Measurements from ENCODE around the gene STAT5B.
"Not testable (repeated sequence)": the region's sequence is repeated elsewhere in the genome, so short reads cannot be mapped to it uniquely, and the experiment has no call there.

Gene STAT5B

GRCh38 chr17:42307362-42307927, 31.3 kb upstream of the STAT5B start:
- Histone ChIP-seq H3K9me3 (ENCODE audit: control insufficient read depth in 1 of 2, low read length in 2 of 2) (no peaks in the 10 kb centered on the region), H3K36me3 (ENCODE audit: control insufficient read depth in 1 of 2, insufficient read depth in 2 of 2, low read length in 2 of 2) (peaks cover 26 to 66% of the 10 kb centered on the region in 2 donors), H3K27ac (ENCODE audit: low read depth, low read length) (no peak overlapping the region), H3K9ac (ENCODE audit: low read depth in 1 of 2, low read length in 2 of 2) (no peak overlapping the region), H3K4me3 (ENCODE audit: low read depth in 1 of 2, low read length in 2 of 2) (no peak overlapping the region), H3K27me3 (ENCODE audit: control insufficient read depth in 1 of 2, insufficient read depth in 2 of 2, low read length in 2 of 2) (no peaks in the 10 kb centered on the region), H3K4me1 (ENCODE audit: control insufficient read depth in 1 of 2, insufficient read depth in 2 of 2, low read length in 2 of 2) (peaks cover 8% of the 10 kb centered on the region in 2 donors)

DNA sequence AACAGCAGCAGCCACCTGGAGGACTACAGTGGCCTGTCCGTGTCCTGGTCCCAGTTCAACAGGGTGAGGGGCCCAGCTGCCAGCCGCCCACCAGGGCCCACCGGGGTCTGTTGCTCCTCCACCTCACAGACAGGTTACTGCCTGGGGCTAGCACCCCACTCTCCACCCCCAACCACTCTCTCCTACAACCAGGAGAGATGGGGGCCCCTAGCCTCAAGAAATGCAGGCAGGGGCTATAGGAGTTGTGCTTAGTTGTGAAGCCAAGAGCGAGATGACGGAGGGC, 30.1 kb upstream of the STAT5B start:
- H3K4me1 ChIP-seq (ENCODE audit: control insufficient read depth in 1 of 2, insufficient read depth in 2 of 2, low read length in 2 of 2): peaks cover 0 to 7% of the 10 kb centered on the region in 2 donors
- peak overlapping the region; percentile 20 for H3K27ac ChIP-seq (ENCODE audit: low read depth, low read length)
- H3K4me3 ChIP-seq (ENCODE audit: low read depth in 1 of 2, low read length in 2 of 2): no peak overlapping the region
- H3K9me3 ChIP-seq (ENCODE audit: control insufficient read depth in 1 of 2, low read length in 2 of 2): no peaks in the 10 kb centered on the region
- no peak overlapping the region for H3K9ac ChIP-seq (ENCODE audit: low read depth in 1 of 2, low read length in 2 of 2)
- H3K36me3 ChIP-seq (ENCODE audit: control insufficient read depth in 1 of 2, insufficient read depth in 2 of 2, low read length in 2 of 2): peaks cover 34 to 76% of the 10 kb centered on the region in 2 donors
- H3K27me3 ChIP-seq (ENCODE audit: control insufficient read depth in 1 of 2, insufficient read depth in 2 of 2, low read length in 2 of 2): no peaks in the 10 kb centered on the region

- peaks cover 28 to 76% of the 10 kb centered on the region in 2 donors for H3K36me3 ChIP-seq (ENCODE audit: control insufficient read depth in 1 of 2, insufficient read depth in 2 of 2, low read length in 2 of 2)
- H3K4me3 ChIP-seq (ENCODE audit: low read depth in 1 of 2, low read length in 2 of 2): no peak overlapping the region
- H3K4me1 ChIP-seq (ENCODE audit: control insufficient read depth in 1 of 2, insufficient read depth in 2 of 2, low read length in 2 of 2): peaks cover 0 to 1% of the 10 kb centered on the region in 2 donors
- H3K27ac ChIP-seq (ENCODE audit: low read depth, low read length): no peak overlapping the region
- H3K9ac ChIP-seq (ENCODE audit: low read depth in 1 of 2, low read length in 2 of 2): no peak overlapping the region
- no peaks in the 10 kb centered on the region for H3K9me3 ChIP-seq (ENCODE audit: control insufficient read depth in 1 of 2, low read length in 2 of 2)
- no peaks in the 10 kb centered on the region for H3K27me3 ChIP-seq (ENCODE audit: control insufficient read depth in 1 of 2, insufficient read depth in 2 of 2, low read length in 2 of 2)
Measured at GRCh38 chr17:42305543-42306384, 29.6 kb upstream of the STAT5B start.

GRCh38 chr17:42305031-42305330, 28.8 kb upstream of the STAT5B start:
- H3K9ac ChIP-seq (ENCODE audit: low read depth in 1 of 2, low read length in 2 of 2); H3K9me3 ChIP-seq (ENCODE audit: control insufficient read depth in 1 of 2, low read length in 2 of 2); H3K4me3 ChIP-seq (ENCODE audit: low read depth in 1 of 2, low read length in 2 of 2); H3K4me1 ChIP-seq (ENCODE audit: control insufficient read depth in 1 of 2, insufficient read depth in 2 of 2, low read length in 2 of 2); H3K27me3 ChIP-seq (ENCODE audit: control insufficient read depth in 1 of 2, insufficient read depth in 2 of 2, low read length in 2 of 2); H3K27ac ChIP-seq (ENCODE audit: low read depth, low read length): not testable (repeated sequence)
- peaks cover 23 to 69% of the 10 kb centered on the region in 2 donors for H3K36me3 ChIP-seq (ENCODE audit: control insufficient read depth in 1 of 2, insufficient read depth in 2 of 2, low read length in 2 of 2)

- H3K27ac ChIP-seq (ENCODE audit: low read depth, low read length): no peak overlapping the region
- H3K36me3 ChIP-seq (ENCODE audit: control insufficient read depth in 1 of 2, insufficient read depth in 2 of 2, low read length in 2 of 2): peaks cover 17 to 66% of the 10 kb centered on the region in 2 donors
- no peaks in the 10 kb centered on the region for H3K9me3 ChIP-seq (ENCODE audit: control insufficient read depth in 1 of 2, low read length in 2 of 2)
- H3K27me3 ChIP-seq (ENCODE audit: control insufficient read depth in 1 of 2, insufficient read depth in 2 of 2, low read length in 2 of 2): no peaks in the 10 kb centered on the region
- H3K4me3 ChIP-seq (ENCODE audit: low read depth in 1 of 2, low read length in 2 of 2): no peak overlapping the region
- H3K4me1 ChIP-seq (ENCODE audit: control insufficient read depth in 1 of 2, insufficient read depth in 2 of 2, low read length in 2 of 2): no peaks in the 10 kb centered on the region
- no peak overlapping the region for H3K9ac ChIP-seq (ENCODE audit: low read depth in 1 of 2, low read length in 2 of 2)
Measured at GRCh38 chr17:42304187-42305030, 28.2 kb upstream of the STAT5B start.

DNA sequence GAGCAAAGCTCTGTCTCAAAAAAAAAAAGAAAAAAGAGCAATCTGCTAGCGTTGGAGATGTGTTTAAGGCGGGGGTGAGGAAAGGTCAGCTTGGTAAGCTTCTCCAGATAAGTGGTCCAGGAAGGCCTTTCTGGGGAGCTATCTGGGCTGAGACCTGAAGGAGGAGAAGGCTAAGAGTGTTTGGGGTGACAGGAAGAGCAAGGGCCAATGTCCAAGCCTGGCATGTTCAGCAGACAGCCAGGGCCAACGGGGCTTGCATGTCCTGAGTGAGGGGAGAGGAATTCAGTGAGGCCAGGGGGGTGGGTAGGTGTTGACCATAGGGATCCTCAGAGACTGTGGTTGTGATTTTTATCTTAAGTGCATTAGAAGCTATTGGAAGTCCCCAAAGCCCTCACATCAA, 27.5 kb upstream of the STAT5B start:
- H3K4me1 ChIP-seq (ENCODE audit: control insufficient read depth in 1 of 2, insufficient read depth in 2 of 2, low read length in 2 of 2): no peaks in the 10 kb centered on the region
- no peak overlapping the region for H3K4me3 ChIP-seq (ENCODE audit: low read depth in 1 of 2, low read length in 2 of 2)
- H3K9ac ChIP-seq (ENCODE audit: low read depth in 1 of 2, low read length in 2 of 2): no peak overlapping the region
- no peak overlapping the region for H3K27ac ChIP-seq (ENCODE audit: low read depth, low read length)
- H3K27me3 ChIP-seq (ENCODE audit: control insufficient read depth in 1 of 2, insufficient read depth in 2 of 2, low read length in 2 of 2): no peaks in the 10 kb centered on the region
- peaks cover 17 to 61% of the 10 kb centered on the region in 2 donors for H3K36me3 ChIP-seq (ENCODE audit: control insufficient read depth in 1 of 2, insufficient read depth in 2 of 2, low read length in 2 of 2)
- no peaks in the 10 kb centered on the region for H3K9me3 ChIP-seq (ENCODE audit: control insufficient read depth in 1 of 2, low read length in 2 of 2)

DNA sequence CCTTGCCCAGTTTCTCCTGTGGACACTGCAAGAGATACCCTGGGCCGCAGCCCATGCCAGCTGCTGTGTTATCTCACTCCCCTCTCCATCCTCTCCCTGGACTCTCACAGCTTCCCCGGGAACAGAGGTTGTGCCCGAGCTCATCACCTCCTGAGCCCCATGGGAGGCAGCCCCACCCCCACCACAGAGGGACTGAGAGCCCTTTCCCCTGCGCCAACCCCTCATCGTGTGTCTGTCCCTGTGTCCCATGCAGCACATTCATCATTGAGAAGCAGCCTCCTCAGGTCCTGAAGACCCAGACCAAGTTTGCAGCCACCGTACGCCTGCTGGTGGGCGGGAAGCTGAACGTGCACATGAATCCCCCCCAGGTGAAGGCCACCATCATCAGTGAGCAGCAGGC, 24.8 kb upstream of the STAT5B start:
- no peak overlapping the region for H3K4me3 ChIP-seq (ENCODE audit: low read depth in 1 of 2, low read length in 2 of 2)
- no peak overlapping the region for H3K27ac ChIP-seq (ENCODE audit: low read depth, low read length)
- no peak overlapping the region for H3K9ac ChIP-seq (ENCODE audit: low read depth in 1 of 2, low read length in 2 of 2)
- peaks cover 19 to 48% of the 10 kb centered on the region in 2 donors for H3K36me3 ChIP-seq (ENCODE audit: control insufficient read depth in 1 of 2, insufficient read depth in 2 of 2, low read length in 2 of 2)
- H3K27me3 ChIP-seq (ENCODE audit: control insufficient read depth in 1 of 2, insufficient read depth in 2 of 2, low read length in 2 of 2): no peaks in the 10 kb centered on the region
- H3K4me1 ChIP-seq (ENCODE audit: control insufficient read depth in 1 of 2, insufficient read depth in 2 of 2, low read length in 2 of 2): no peaks in the 10 kb centered on the region
- H3K9me3 ChIP-seq (ENCODE audit: control insufficient read depth in 1 of 2, low read length in 2 of 2): no peaks in the 10 kb centered on the region

- H3K36me3 ChIP-seq (ENCODE audit: control insufficient read depth in 1 of 2, insufficient read depth in 2 of 2, low read length in 2 of 2): peaks cover 23 to 52% of the 10 kb centered on the region in 2 donors
- not testable (repeated sequence) for H3K27ac ChIP-seq (ENCODE audit: low read depth, low read length); H3K9me3 ChIP-seq (ENCODE audit: control insufficient read depth in 1 of 2, low read length in 2 of 2); H3K4me1 ChIP-seq (ENCODE audit: control insufficient read depth in 1 of 2, insufficient read depth in 2 of 2, low read length in 2 of 2); H3K9ac ChIP-seq (ENCODE audit: low read depth in 1 of 2, low read length in 2 of 2); H3K27me3 ChIP-seq (ENCODE audit: control insufficient read depth in 1 of 2, insufficient read depth in 2 of 2, low read length in 2 of 2); H3K4me3 ChIP-seq (ENCODE audit: low read depth in 1 of 2, low read length in 2 of 2)
Measured at GRCh38 chr17:42299913-42300312, 23.7 kb upstream of the STAT5B start.

- not testable (repeated sequence) for H3K9ac ChIP-seq (ENCODE audit: low read depth in 1 of 2, low read length in 2 of 2); H3K27me3 ChIP-seq (ENCODE audit: control insufficient read depth in 1 of 2, insufficient read depth in 2 of 2, low read length in 2 of 2); H3K9me3 ChIP-seq (ENCODE audit: control insufficient read depth in 1 of 2, low read length in 2 of 2); H3K4me3 ChIP-seq (ENCODE audit: low read depth in 1 of 2, low read length in 2 of 2); H3K27ac ChIP-seq (ENCODE audit: low read depth, low read length); H3K4me1 ChIP-seq (ENCODE audit: control insufficient read depth in 1 of 2, insufficient read depth in 2 of 2, low read length in 2 of 2)
- peaks cover 20 to 53% of the 10 kb centered on the region in 2 donors for H3K36me3 ChIP-seq (ENCODE audit: control insufficient read depth in 1 of 2, insufficient read depth in 2 of 2, low read length in 2 of 2)
Measured at GRCh38 chr17:42299361-42299760, 23.2 kb upstream of the STAT5B start.

GRCh38 chr17:42297775-42298174, 21.6 kb upstream of the STAT5B start:
- H3K27me3 ChIP-seq (ENCODE audit: control insufficient read depth in 1 of 2, insufficient read depth in 2 of 2, low read length in 2 of 2); H3K9ac ChIP-seq (ENCODE audit: low read depth in 1 of 2, low read length in 2 of 2); H3K27ac ChIP-seq (ENCODE audit: low read depth, low read length); H3K4me3 ChIP-seq (ENCODE audit: low read depth in 1 of 2, low read length in 2 of 2); H3K4me1 ChIP-seq (ENCODE audit: control insufficient read depth in 1 of 2, insufficient read depth in 2 of 2, low read length in 2 of 2); H3K9me3 ChIP-seq (ENCODE audit: control insufficient read depth in 1 of 2, low read length in 2 of 2): not testable (repeated sequence)
- H3K36me3 ChIP-seq (ENCODE audit: control insufficient read depth in 1 of 2, insufficient read depth in 2 of 2, low read length in 2 of 2): peaks cover 15 to 47% of the 10 kb centered on the region in 2 donors

Measured in duodenal mucosa (tissue), 2 donors.